Embryonic facial prominence (tissue), 1 donor: Measurements from ENCODE around the gene BPHL.
"Not testable (repeated sequence)": the region's sequence is repeated elsewhere in the genome, so short reads cannot be mapped to it uniquely, and the experiment has no call there.

Experiments
- DNase-seq: peaks from one replicate; pipeline ENCODE4 v3.0.0-alpha.2; 2016; ENCODE audit errors: extremely low spot score

Gene BPHL

DNA sequence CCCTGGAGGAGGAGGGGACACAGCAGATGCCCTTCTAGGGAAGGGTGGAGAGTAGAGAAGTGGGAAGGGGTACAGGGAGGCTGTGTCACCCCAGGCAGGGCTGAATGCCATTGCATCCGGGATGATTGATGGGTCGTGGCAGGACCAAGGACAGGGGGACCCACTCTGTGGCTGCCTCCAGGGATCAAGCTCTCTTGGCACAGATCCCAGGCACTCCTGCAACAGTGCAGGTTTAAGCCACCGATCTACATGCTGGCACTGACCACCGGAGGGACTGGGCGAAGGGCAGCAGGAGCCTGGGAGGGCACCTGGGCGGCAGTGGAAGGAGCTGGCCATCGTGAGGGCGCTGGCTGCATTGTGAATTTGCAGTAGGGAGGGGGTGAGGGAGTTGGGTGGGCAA is 61.4 kb downstream of the BPHL start:
- DNase-seq, result not testable (repeated sequence)

DNA sequence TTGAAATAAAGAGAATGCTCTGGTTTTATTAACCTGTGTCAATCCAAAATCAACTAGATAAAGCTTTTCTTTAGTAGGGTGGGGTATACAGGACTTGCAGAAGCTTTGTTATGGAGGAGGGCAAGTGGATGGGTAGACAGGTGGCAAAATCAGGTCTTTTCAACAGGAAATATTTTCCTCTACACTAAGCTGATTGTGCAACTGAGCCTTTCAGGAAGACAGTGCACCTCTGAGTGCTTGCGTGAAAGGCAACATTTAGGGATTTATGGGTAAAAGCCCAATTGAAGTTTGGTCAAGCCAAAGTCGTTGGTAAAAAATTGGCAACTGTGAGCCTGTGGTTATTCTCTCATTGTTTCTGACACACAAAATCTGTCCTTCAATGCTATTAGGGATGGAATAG is 62.6 kb downstream of the BPHL start:
- no peak for DNase-seq

GRCh38 chr6:3183066-3183465 is 64.6 kb downstream of the BPHL start:
- DNase-seq, result no peak

DNA sequence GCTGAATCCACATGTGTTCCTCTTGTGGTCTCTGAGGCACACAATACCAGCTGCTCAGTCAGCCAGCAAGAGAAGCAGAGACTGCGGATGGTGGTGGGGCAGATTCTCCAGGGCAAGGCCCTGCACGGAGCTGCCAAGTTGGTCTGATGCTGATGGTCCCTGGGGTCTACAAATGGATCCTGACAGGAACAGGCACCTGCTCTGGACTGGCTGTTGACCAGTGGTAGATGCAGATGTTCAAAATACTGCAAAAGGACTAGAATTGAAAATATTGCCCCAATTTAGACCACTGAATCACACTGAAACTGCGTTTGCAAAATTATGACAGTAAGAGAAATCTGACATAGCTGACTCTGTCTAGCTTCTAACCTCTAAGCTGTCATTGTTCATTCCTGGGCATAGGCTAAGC is 68.5 kb downstream of the BPHL start:
- no peak for DNase-seq

DNA sequence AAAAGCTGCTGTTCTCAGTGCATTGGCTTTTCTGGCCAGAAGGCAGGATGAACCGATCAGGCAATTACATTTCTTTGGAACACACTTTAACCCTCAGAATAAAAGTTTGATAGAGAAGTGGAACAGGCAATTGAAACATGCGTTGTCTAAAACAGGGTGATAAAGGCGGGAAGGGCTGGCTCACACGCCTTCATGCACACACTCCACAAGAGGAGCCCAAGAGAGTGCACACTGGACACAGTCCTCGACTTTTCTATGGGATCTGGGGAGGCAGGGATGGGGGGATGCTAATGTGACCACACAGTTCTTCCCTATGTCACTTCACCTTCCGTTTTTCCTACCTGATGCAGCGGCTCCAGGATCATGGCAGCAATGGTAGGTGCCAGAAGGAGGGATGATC is 69.8 kb downstream of the BPHL start:
- DNase-seq, result no peak

DNA sequence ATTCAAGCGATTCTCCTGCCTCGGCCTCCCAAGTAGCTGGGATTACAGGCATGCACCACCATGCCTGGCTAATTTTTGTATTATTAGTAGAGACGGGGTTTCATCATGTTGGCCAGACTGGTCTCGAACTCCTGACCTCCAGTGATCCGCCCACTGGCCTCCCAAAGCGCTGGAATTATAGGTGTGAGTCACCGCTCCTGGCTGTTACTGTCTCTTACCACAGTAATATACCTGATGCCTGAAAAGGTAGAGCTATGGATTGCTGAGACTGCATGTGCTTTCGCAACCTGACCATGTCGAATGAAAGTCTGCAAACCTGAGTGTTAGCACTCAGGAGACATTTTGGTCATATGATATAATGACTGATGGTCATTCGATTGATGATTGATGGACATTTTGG is 70.7 kb downstream of the BPHL start:
- not testable (repeated sequence) for DNase-seq

DNA sequence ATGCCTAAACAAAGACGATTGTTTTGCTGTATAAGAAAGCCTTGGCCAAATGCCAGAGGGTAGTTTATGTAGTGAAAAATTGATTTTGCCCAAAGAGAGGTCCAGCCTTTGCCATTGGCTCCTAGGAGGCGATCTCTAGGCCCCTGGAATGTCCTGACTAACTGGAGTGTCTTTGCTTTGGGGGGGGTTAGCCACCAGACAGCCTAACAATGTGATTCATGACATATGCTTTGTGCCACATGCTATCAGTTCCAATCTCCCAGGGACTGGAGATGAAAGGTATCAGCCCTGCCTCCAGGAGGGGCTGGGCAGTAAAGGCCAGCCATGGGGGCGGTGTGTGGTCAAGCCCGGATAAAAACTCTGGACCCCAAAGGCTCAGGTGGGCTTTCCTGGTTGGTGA is 71.5 kb downstream of the BPHL start:
- no peak for DNase-seq

DNA sequence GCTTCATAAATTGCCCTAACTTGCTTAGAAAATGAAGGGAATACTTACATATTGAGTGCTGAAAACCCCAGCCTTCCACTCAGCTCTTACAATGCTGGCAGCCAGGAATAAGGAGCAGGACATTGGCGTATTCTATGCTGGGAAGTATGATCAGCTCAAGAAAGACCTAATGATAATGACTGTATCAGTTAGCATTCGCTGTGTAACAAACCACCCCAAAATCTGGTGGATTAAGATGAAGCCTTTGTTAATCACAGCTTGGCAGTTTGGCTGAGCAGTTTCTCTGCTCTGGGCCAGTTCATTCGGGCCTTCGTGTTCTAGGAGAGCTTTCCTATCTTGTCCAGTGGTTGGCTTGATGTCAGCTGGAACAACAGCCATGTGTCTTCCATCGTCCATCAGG is 72.3 kb downstream of the BPHL start:
- no peak for DNase-seq

DNA sequence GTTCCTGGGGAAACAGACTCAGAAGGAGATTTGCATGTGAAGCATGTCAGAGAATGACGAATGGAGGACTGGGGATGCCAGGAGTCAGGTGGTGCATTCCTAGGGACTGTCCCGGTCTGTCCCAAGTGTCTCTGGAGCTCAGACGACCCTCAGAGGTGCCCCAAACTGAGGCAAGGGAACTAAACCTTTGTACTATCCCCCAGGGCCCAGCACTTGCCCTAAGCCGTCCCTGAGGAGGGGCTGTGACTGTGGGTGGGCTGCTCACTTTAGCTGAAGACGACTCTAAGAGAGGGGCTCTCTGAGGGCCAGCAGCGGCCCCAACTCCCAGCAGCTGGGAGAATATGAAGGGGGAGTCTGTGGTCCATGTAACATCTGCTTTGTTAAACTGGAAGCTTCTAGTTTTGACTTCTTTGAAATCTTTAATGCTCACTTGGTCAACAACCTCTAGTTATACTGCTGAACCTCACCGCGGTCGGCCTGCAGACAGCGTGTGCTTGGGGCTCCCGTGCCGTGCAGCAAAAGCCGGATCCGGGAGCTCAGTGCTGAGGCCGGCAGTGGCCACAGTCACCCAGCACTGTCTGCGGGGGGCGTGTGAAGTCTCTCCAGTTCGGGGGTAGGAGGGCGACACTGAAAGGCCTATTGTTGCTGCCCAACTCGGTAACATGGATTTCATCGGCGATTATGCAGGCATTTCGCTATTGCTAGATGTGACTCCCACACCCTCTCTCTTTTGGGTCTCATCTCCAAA is 74.8 kb downstream of the BPHL start:
- DNase-seq, result no peak

- DNase-seq, result peak; percentile 53
These were observed 76.3 kb downstream of the BPHL start for GRCh38 chr6:3194535-3195419.

- no peak for DNase-seq
These were observed 76.8 kb downstream of the BPHL start for GRCh38 chr6:3195420-3195694.

- no peak for DNase-seq
These were observed 77.4 kb downstream of the BPHL start for GRCh38 chr6:3195695-3196497.

DNA sequence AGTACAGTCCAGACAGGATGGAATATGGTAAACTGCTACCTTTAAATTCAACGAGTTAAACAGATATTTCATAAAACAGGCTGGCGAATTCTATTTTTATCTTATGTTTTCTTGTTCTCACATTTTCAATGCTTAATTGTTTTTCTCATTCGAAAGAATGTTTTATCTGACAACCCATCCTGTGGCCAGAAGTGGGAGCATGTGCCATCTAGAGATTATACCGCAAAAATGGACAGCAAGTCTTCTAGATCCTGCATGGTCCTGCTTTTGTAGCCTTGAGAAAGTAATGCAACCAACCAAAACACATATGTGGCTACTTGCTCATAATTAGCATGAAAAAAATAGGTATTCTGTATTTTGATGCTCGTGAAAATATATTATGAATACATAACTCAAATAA is 78.3 kb downstream of the BPHL start:
- DNase-seq, result no peak

DNA sequence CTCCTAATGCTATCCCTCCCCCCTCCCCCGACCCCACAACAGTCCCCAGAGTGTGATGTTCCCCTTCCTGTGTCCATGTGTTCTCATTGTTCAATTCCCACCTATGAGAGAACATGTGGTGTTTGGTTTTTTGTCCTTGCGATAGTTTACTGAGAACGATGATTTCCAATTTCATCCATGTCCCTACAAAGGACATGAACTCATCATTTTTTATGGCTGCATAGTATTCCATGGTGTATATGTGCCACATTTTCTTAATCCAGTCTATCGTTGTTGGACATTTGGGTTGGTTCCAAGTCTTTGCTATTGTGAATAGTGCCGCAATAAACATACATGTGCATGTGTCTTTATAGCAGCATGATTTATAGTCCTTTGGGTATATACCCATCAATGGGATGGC is 79.2 kb downstream of the BPHL start:
- DNase-seq, result not testable (repeated sequence)

GRCh38 chr6:3199382-3199781 is 80.9 kb downstream of the BPHL start:
- DNase-seq, result no peak

- DNase-seq, result no peak
These were observed 82.2 kb downstream of the BPHL start for GRCh38 chr6:3200682-3201081.

- DNase-seq, result no peak
These were observed 82.9 kb downstream of the BPHL start for GRCh38 chr6:3201388-3201787.
